Placental pericyte (primary cell): ENCODE results near the gene OR4C12. TPM values are rescaled to one million over a fixed set of nuclear protein-coding genes. Genes with fewer than 3 reads are reported as not detected.

Experiments
- total RNA-seq: library from RNA; depleted of rRNA; stranded (reverse); fragments of >200 nt; gene quantifications from 2 replicates; pipeline ENCODE4 v1.2.3, GENCODE V29; 2012

OR4C12 gene
- total RNA-seq: not detected in 2 replicates

DNA sequence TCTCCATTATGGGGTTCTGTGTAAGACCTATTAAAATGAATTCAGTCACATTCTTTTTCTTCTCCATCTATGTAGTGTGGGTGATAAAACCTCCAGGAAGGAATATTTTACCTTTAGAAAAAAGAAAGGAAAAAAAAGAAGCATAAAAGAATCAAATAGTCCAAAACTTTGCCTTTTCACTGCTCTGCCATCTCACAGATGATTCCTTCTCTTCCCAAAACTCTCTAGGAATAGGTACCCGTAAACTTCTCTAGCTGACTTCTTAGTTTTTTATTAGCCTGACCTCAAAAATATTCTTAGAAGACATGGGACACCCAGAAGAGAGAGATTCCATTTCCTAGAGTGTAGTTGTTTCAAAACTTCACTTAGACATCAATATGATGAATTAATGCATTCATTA is at the start of gene OR4C12:
Gene OR4C12 (minus strand): TSS at position 101 of the 400 bp plus-strand sequence. CDS start 34 bp downstream, at position 67.

DNA sequence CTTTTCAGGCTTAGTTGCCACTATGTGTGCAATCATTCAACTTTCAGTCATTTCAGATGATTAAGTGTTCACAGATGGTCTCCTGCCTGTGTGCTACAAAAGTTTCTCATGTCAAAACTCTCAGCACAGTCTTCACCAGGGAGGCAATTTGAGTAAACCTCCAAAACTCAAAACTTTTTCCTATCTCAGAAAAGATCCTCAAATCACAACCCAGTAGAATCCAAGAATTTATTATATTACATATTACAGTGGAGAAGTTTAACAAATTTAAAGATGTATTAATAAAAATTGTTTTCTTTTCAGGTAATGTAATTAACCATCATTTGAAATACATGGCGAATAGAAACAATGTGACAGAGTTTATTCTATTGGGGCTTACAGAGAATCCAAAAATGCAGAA is 30.2 kb downstream of the OR4C12 start, which contains the start of gene OR4C13:
Gene OR4C13 (plus strand): TSS at position 301 of the 400 bp plus-strand sequence. CDS start 32 bp downstream, at position 333.

Other genes with a start within 250 kb of the OR4C12 start
- not detected in 2 replicates for gene OR4C13, start 30.1 kb downstream of the OR4C12 start, total RNA-seq
- gene OR4C45, start 50.3 kb upstream of the OR4C12 start, total RNA-seq: not detected in 2 replicates